Smooth muscle cell (in vitro differentiated cells): ENCODE measurements around the gene LBR. TPM values are rescaled to one million over a fixed set of nuclear protein-coding genes. Genes with fewer than 3 reads are reported as not detected.

Experiments
- DNase-seq: peaks from one replicate; lab custom pipeline; 2025; ENCODE audit not compliant: unreplicated experiment; lab: John Stamatoyannopoulos, UW
- H2AFZ ChIP-seq: fragments of 200-600 bp; sonication (generic); 2 replicates; pipeline ENCODE4 v1.6.0; 2016; ENCODE audit warnings: antibody characterized with exemption, low read depth, mild to moderate bottlenecking
- H3F3A ChIP-seq: fragments of 200-600 bp; sonication (generic); 2 replicates; pipeline ENCODE4 v1.6.0; 2017; ENCODE audit warnings: antibody characterized with exemption, low read depth
- H3K27ac ChIP-seq: fragments of 200-600 bp; sonication (generic); 2 replicates; pipeline ENCODE4 v1.5.1; 2016; ENCODE audit warnings: low read depth, mild to moderate bottlenecking
- H3K27me3 ChIP-seq: fragments of 200-600 bp; sonication (generic); 2 replicates; pipeline ENCODE4 v1.6.1; 2016; ENCODE audit warnings: low read depth, mild to moderate bottlenecking
- H3K36me3 ChIP-seq: fragments of 200-600 bp; sonication (generic); 2 replicates; pipeline ENCODE4 v1.5.1; 2016; ENCODE audit warnings: low read depth
- H3K4me1 ChIP-seq: fragments of 200-600 bp; sonication (generic); 2 replicates; pipeline ENCODE4 v1.5.1; 2016; ENCODE audit warnings: low read depth
- H3K4me2 ChIP-seq: fragments of 200-600 bp; sonication (generic); 2 replicates; pipeline ENCODE4 v1.6.0; 2016; ENCODE audit warnings: mild to moderate bottlenecking
- H3K4me3 ChIP-seq: fragments of 200-600 bp; sonication (generic); 2 replicates; pipeline ENCODE4 v1.5.1; 2016; ENCODE audit warnings: mild to moderate bottlenecking
- H3K79me2 ChIP-seq: fragments of 200-600 bp; sonication (generic); 2 replicates; pipeline ENCODE4 v1.6.0; 2016; ENCODE audit warnings: low read depth, mild to moderate bottlenecking
- H3K9ac ChIP-seq: fragments of 200-600 bp; sonication (generic); 2 replicates; pipeline ENCODE4 v1.6.0; 2016; ENCODE audit warnings: low read depth
- H3K9me3 ChIP-seq: fragments of 200-600 bp; sonication (generic); replicated peaks from 2 replicates; pipeline ENCODE4 v1.5.1; 2016; ENCODE audit warnings: low read depth
- H4K20me1 ChIP-seq: fragments of 200-600 bp; sonication (generic); 2 replicates; pipeline ENCODE4 v1.6.0; 2016; ENCODE audit warnings: low read depth
- WGBS: methylation state at CpG from one replicate; pipeline ENCODE4 v1.1.7; 2016; ENCODE audit warnings: low lambda C conversion rate; 5-methylcytosine and 5-hydroxymethylcytosine counted together
- polyA plus RNA-seq: library from polyadenylated mRNA; unstranded; fragments of >200 nt; fragmentation: Nextera tagmentation; extraction: Ambion mirVana; gene quantifications from 2 replicates; pipeline ENCODE4 v1.2.1, GENCODE V29; 2016
- total RNA-seq: library from RNA; depleted of rRNA; stranded (reverse); fragments of >200 nt; gene quantifications from 2 replicates; pipeline ENCODE4 v1.2.3, GENCODE V29; 2014
- TF ChIP-seq, protein P1 (sequence below): fragments of 200-600 bp; sonication (generic); IDR thresholded peaks from 2 replicates; pipeline ENCODE4 v1.5.1; 2017; ENCODE audit warnings: borderline replicate concordance, mild to moderate bottlenecking, antibody characterized with exemption; ENCODE audit not compliant: insufficient read depth, poor library complexity, severe bottlenecking

The LBR gene
- total and polyA plus RNA-seq, 2 experiments from 2014 or later = 24.8 to 33.4 TPM

DNA sequence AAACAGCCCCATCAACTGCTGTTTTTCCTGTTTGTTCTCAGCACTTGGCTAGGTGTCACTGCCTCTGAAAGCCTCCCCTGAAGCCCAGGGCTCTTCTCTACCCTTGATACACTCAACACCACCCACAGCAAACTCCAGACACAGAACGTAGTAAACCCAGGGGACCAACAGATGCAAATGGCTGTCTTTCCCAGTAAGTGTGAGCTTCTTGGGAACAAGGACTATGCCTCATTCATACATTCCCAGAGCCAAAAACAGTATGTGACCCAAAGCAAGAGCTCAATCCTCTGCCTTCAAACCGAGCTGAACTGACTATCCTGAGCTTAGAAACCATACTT lies 4.4 kb downstream of the LBR start:
- WGBS = 67% methylated on average over 2 of the region's 2 CpGs
- Histone ChIP-seq H3K79me2 (peaks cover 67% of the 10 kb centered on the region), H3K27ac (no peak overlapping the region)

DNA sequence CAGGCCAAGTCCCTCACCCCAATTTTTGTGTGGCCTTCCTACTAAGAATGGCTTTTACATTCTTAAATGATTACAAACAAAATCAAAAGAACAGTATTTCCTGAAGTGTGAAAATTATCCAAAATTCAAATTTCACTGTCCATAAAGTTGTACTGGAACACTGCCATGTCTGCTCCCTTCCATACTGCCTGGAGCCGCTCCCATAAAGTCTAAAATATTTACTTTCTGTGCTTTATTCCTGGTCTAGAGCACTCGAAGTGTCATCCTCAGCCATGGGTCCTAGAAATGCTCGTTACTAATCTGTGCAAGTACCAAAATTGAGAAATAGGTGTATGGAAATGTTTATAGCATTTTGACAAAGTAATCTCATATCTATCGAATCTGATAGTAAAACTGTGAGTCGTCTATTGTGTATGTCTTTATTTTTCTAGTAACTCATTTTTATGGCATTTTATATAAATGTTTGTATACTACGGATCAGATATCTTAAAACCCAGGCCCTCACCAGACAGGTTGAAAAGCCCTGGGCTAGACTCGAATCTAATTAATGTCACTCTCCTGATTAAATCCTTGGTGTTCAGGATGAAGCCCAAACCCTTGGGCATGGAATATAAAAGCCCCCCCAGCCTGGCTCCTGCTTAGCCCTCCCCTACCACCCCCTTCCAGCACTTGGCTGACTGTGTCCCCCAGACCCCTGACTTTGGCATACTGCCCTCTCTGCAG lies 4.9 kb downstream of the LBR start:
- WGBS = 82% methylated on average over 7 of the region's 7 CpGs
- no peak overlapping the region for H3K4me3 ChIP-seq
- TF ChIP-seq, protein P1, sequence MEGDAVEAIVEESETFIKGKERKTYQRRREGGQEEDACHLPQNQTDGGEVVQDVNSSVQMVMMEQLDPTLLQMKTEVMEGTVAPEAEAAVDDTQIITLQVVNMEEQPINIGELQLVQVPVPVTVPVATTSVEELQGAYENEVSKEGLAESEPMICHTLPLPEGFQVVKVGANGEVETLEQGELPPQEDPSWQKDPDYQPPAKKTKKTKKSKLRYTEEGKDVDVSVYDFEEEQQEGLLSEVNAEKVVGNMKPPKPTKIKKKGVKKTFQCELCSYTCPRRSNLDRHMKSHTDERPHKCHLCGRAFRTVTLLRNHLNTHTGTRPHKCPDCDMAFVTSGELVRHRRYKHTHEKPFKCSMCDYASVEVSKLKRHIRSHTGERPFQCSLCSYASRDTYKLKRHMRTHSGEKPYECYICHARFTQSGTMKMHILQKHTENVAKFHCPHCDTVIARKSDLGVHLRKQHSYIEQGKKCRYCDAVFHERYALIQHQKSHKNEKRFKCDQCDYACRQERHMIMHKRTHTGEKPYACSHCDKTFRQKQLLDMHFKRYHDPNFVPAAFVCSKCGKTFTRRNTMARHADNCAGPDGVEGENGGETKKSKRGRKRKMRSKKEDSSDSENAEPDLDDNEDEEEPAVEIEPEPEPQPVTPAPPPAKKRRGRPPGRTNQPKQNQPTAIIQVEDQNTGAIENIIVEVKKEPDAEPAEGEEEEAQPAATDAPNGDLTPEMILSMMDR = no peak
- peaks cover 26% of the 10 kb centered on the region for H3K4me1 ChIP-seq
- H3K9me3 ChIP-seq = no peaks in the 10 kb centered on the region
- no peak overlapping the region for H3K4me2 ChIP-seq
- peaks cover 91% of the 10 kb centered on the region for H4K20me1 ChIP-seq
- H2AFZ ChIP-seq = no peak overlapping the region
- H3K79me2 ChIP-seq = peaks cover 67% of the 10 kb centered on the region
- no peaks in the 10 kb centered on the region for H3K27me3 ChIP-seq
- H3F3A ChIP-seq = peaks cover 5% of the 10 kb centered on the region
- no peaks in the 10 kb centered on the region for H3K36me3 ChIP-seq
- no peak overlapping the region for H3K27ac ChIP-seq
- H3K9ac ChIP-seq = no peak overlapping the region
- no peak for DNase-seq

More for the DNA sequence above, 4.4 kb downstream of the LBR start:
- Histone ChIP-seq H3K9ac (no peak overlapping the region), H3K4me3 (no peak overlapping the region), H3F3A (peaks cover 5% of the 10 kb centered on the region), H2AFZ (no peak overlapping the region), H4K20me1 (peaks cover 88% of the 10 kb centered on the region), H3K9me3 (no peaks in the 10 kb centered on the region), H3K27me3 (no peaks in the 10 kb centered on the region), H3K4me2 (no peak overlapping the region), H3K36me3 (no peaks in the 10 kb centered on the region), H3K4me1 (peaks cover 26% of the 10 kb centered on the region)
- TF ChIP-seq, protein P1 = no peak
- DNase-seq = no peak

DNA sequence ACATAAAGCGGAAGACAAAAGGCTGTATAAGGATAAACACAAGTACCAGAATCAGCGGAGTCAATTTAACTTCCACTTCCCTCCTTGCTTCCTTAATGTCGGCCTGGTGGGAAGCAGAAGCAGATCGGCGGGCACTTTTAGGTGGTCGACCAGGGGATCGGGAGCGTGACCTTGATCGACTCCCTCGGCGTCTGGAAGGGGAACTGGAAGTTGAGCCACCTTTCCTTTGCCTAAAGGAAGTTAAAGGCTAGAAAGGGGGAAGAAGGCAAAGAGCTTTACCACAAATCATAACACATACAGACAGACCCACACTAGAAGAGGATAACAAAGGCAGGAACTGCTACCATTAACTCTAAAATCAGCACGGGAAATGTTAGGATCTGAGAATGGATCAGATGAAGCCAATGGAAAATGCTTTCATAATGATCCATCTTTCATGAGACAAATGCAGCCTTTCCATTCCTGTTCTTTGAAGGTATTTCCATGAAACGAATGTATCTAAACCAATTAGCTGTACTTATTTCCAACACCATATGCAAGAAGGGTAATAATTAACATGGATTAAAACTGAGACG lies 5.7 kb downstream of the LBR start:
- 94% methylated on average over 14 of the region's 14 CpGs for WGBS
- Histone ChIP-seq H3K79me2 (peaks cover 66% of the 10 kb centered on the region), H3K9me3 (no peaks in the 10 kb centered on the region), H3K4me2 (no peak overlapping the region), H3K9ac (no peak overlapping the region), H3K36me3 (no peaks in the 10 kb centered on the region), H4K20me1 (peaks cover 97% of the 10 kb centered on the region), H3K4me3 (no peak overlapping the region), H3K27ac (no peak overlapping the region), H3F3A (peaks cover 5% of the 10 kb centered on the region), H3K27me3 (no peaks in the 10 kb centered on the region), H3K4me1 (peaks cover 26% of the 10 kb centered on the region), H2AFZ (no peak overlapping the region)
- TF ChIP-seq, protein P1 = no peak
- DNase-seq = no peak

DNA sequence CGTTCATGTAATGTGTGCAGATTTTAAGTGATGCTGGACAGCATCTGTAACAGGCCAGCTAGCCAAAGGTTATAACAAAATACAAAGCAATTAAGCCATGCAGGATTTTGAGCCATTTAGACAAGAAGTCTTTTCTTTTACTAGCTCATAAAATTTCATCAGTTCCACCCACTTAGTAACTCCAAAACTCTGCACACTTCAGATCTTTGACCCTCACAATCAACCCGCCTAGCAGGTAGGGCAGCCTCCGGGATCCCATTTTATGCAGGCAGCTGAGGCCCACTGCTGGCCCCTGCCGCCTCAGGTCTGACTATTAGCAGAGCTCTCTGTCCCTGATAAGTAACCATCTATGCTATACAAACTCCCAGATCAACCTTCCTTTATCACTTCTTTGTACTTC lies 9.2 kb downstream of the LBR start:
- H3K4me1 ChIP-seq = no peaks in the 10 kb centered on the region
- H3K4me3 ChIP-seq = no peak overlapping the region
- H3K9me3 ChIP-seq = no peaks in the 10 kb centered on the region
- no peak overlapping the region for H3K9ac ChIP-seq
- H4K20me1 ChIP-seq = peaks cover 92% of the 10 kb centered on the region
- H3K4me2 ChIP-seq = no peak overlapping the region
- TF ChIP-seq, protein P1 = no peak
- H3K36me3 ChIP-seq = no peaks in the 10 kb centered on the region
- no peak overlapping the region for H3K27ac ChIP-seq
- no peaks in the 10 kb centered on the region for H3F3A ChIP-seq
- 68% methylated on average over 4 of the region's 4 CpGs for WGBS
- DNase-seq = no peak
- H3K79me2 ChIP-seq = peaks cover 37% of the 10 kb centered on the region
- no peaks in the 10 kb centered on the region for H3K27me3 ChIP-seq
- H2AFZ ChIP-seq = no peak overlapping the region
